ENCODE data around the gene DDB1. TPM values are rescaled to one million over a fixed set of nuclear protein-coding genes. Genes with fewer than 3 reads are reported as not detected.
A peak's percentile ranks its signal among the peaks of the same experiment; 100 is the strongest.

Gene DDB1
- total and polyA plus RNA-seq, 9 of the 15 experiments (the other 6 are each of a cell fraction or from before 2014, with no cell fraction given) = 172 to 361 (median 266) TPM

DNA sequence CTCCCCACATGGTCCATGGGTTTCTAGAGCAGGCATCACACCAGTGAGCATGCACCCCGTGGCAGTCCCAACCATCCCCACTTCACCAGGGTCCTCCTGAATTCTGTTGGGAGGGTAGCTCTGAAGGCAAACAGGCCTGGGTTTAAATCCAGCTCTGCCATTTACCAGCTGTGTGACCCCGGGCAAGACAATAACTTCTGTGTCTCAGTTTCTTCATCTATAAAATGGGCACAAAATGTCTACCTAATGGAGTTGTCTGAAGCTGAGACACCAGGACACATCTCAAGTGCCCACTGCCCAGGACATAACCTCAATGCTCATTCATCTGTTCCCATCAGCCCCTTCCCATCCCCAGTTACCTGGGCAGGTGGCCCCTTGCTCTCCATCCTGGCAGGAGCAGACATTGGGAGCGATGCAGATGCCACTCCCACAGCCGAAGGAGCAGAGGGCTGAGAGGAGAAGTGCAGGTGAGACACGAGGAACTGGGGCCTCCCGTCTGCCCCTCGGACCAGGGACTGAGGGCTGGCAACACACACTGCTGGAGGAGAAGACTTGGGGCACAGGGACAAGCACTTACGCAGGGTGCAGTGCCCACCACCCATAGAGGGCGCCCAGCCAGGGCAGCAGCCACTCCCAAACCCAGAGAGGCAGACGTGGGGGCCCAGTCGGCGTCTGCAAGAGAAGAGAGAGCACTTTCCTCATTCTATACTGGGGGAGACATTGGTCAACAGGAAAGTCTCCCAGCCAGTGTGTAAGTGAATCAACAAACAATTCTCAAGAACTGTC lies 41.8 kb downstream of the DDB1 start:
- no peak overlapping the region for H3K4me2 ChIP-seq (ENCODE audit: insufficient read depth, low read length)
- POLR2A ChIA-PET = no interaction called here
- no peak for ATAC-seq
- TF ChIP-seq, protein P1, sequence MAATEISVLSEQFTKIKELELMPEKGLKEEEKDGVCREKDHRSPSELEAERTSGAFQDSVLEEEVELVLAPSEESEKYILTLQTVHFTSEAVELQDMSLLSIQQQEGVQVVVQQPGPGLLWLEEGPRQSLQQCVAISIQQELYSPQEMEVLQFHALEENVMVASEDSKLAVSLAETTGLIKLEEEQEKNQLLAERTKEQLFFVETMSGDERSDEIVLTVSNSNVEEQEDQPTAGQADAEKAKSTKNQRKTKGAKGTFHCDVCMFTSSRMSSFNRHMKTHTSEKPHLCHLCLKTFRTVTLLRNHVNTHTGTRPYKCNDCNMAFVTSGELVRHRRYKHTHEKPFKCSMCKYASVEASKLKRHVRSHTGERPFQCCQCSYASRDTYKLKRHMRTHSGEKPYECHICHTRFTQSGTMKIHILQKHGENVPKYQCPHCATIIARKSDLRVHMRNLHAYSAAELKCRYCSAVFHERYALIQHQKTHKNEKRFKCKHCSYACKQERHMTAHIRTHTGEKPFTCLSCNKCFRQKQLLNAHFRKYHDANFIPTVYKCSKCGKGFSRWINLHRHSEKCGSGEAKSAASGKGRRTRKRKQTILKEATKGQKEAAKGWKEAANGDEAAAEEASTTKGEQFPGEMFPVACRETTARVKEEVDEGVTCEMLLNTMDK (IDR thresholded peaks at IDR 0.05; ENCODE audit: borderline replicate concordance, insufficient read depth, low read depth, low read length, poor library complexity, severe bottlenecking) = peak; percentile 36
- TF ChIP-seq ZKSCAN3 (CRISPR knock-in tag; IDR thresholded peaks at IDR 0.05) = no peak
- TF ChIP-seq, protein P2, sequence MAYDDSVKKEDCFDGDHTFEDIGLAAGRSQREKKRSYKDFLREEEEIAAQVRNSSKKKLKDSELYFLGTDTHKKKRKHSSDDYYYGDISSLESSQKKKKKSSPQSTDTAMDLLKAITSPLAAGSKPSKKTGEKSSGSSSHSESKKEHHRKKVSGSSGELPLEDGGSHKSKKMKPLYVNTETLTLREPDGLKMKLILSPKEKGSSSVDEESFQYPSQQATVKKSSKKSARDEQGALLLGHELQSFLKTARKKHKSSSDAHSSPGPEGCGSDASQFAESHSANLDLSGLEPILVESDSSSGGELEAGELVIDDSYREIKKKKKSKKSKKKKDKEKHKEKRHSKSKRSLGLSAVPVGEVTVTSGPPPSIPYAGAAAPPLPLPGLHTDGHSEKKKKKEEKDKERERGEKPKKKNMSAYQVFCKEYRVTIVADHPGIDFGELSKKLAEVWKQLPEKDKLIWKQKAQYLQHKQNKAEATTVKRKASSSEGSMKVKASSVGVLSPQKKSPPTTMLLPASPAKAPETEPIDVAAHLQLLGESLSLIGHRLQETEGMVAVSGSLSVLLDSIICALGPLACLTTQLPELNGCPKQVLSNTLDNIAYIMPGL (CRISPR knock-in tag; IDR thresholded peaks at IDR 0.05) = no peak
- TF ChIP-seq, protein P3, sequence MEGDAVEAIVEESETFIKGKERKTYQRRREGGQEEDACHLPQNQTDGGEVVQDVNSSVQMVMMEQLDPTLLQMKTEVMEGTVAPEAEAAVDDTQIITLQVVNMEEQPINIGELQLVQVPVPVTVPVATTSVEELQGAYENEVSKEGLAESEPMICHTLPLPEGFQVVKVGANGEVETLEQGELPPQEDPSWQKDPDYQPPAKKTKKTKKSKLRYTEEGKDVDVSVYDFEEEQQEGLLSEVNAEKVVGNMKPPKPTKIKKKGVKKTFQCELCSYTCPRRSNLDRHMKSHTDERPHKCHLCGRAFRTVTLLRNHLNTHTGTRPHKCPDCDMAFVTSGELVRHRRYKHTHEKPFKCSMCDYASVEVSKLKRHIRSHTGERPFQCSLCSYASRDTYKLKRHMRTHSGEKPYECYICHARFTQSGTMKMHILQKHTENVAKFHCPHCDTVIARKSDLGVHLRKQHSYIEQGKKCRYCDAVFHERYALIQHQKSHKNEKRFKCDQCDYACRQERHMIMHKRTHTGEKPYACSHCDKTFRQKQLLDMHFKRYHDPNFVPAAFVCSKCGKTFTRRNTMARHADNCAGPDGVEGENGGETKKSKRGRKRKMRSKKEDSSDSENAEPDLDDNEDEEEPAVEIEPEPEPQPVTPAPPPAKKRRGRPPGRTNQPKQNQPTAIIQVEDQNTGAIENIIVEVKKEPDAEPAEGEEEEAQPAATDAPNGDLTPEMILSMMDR (IDR thresholded peaks at IDR 0.05 in 2 of 3, conservative IDR thresholded peaks at IDR 0.05 in 1 of 3; ENCODE audit: insufficient read depth in 2 of 3, low read depth in 1 of 3, low read length in 3 of 3) = 0 out of 6 replicates have a peak, but pooled peaks of 2 of the 3 experiments have one; percentile 6 to 33
- 0 out of 4 replicates have a peak, but pooled peaks of 1 of the 2 experiments have one; percentile 10 for TF ChIP-seq HDAC1 (IDR thresholded peaks at IDR 0.05)
- TF ChIP-seq CBX1 (IDR thresholded peaks at IDR 0.05; ENCODE audit: low read depth) = 0 out of 2 replicates have a peak, but pooled peaks have one; percentile 26
- TF ChIP-seq JUNB (CRISPR knock-in tag; conservative IDR thresholded peaks at IDR 0.05) = no peak
- TF ChIP-seq, protein P4, sequence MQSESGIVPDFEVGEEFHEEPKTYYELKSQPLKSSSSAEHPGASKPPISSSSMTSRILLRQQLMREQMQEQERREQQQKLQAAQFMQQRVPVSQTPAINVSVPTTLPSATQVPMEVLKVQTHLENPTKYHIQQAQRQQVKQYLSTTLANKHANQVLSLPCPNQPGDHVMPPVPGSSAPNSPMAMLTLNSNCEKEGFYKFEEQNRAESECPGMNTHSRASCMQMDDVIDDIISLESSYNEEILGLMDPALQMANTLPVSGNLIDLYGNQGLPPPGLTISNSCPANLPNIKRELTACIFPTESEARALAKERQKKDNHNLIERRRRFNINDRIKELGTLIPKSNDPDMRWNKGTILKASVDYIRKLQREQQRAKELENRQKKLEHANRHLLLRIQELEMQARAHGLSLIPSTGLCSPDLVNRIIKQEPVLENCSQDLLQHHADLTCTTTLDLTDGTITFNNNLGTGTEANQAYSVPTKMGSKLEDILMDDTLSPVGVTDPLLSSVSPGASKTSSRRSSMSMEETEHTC (IDR thresholded peaks at IDR 0.05) = no peak
- peak; percentile 69; the same call in 1 of the 2 replicates for TF ChIP-seq HDAC2 (IDR thresholded peaks at IDR 0.05)
- peak; percentile 79 to 85 for TF ChIP-seq KDM1A (IDR thresholded peaks at IDR 0.05)
- no peak for TF ChIP-seq MTA2 (IDR thresholded peaks at IDR 0.05; ENCODE audit: low read depth)
- no peak for TF ChIP-seq MAFF (IDR thresholded peaks at IDR 0.05; ENCODE audit: low read length)
- TF ChIP-seq POLR2A (conservative IDR thresholded peaks at IDR 0.05) = no peak
- TF ChIP-seq BCOR (IDR thresholded peaks at IDR 0.05) = peak; percentile 95
- no peak for TF ChIP-seq ZNF75A (CRISPR knock-in tag; IDR thresholded peaks at IDR 0.05)
- TF ChIP-seq MEIS2 (IDR thresholded peaks at IDR 0.05; ENCODE audit: partially characterized antibody) = no peak

More for the DNA sequence above, 41.8 kb downstream of the DDB1 start:
- H3K4me1 ChIP-seq (replicated peaks in 1 of 2; ENCODE audit: control insufficient read depth in 2 of 2, insufficient read depth in 2 of 2, low read length in 2 of 2) = peaks cover 24 to 61% of the 10 kb centered on the region in 2 experiments
- no peak for DNase-seq (ENCODE audit: extremely low read depth in 1 of 4, low spot score in 3 of 4)
- peak overlapping the region in 1 of 2 experiments; percentile 38; a peak in 2 of 4 replicates for H3K9ac ChIP-seq (ENCODE audit: insufficient read depth in 1 of 2, low read depth in 2 of 2, low read length in 2 of 2)
- no TSS peak for BruUV-seq (replicated peaks)
- H3K79me2 ChIP-seq (ENCODE audit: control insufficient read depth, insufficient read depth, low read length) = no peaks in the 10 kb centered on the region
- peaks cover 2% of the 10 kb centered on the region; the same call in 1 of the 3 replicates for H3K36me3 ChIP-seq (ENCODE audit: control insufficient read depth, insufficient read depth, low read length)
- in situ Hi-C loops (cut with MboI) (no loop called here), intact Hi-C loops (cut with micrococcal nuclease) (no loop called here)
- 71% methylated on average over 12 of the region's 12 CpGs for WGBS (ENCODE audit: insufficient coverage, low coverage, missing lambda C conversion rate)
- H3K9me3 ChIP-seq (replicated peaks; ENCODE audit: control insufficient read depth, insufficient read depth, low read depth, low read length) = 0 out of 2 replicates have a peak, but pooled peaks cover 1% of the 10 kb centered on the region
- CTCF ChIA-PET (ENCODE audit: low intra/inter-chr PET ratio) = no interaction called here
- H3K27ac ChIP-seq (ENCODE audit: extremely low read depth, low read depth, low read length) = peak overlapping the region; percentile 26; the same call in 1 of the 3 replicates
- no peak overlapping the region; the same call in 1 of the 2 replicates for H2AFZ ChIP-seq (ENCODE audit: low read depth, low read length)
- H3K4me3 ChIP-seq = no peak overlapping the region
- FAIRE-seq = no peak
- H3K27me3 ChIP-seq (ENCODE audit: control insufficient read depth in 2 of 2, insufficient read depth in 2 of 2, low read length in 2 of 2) = no peaks in the 10 kb centered on the region
- no peaks in the 10 kb centered on the region for H4K20me1 ChIP-seq (replicated peaks; ENCODE audit: control insufficient read depth, insufficient read depth, low read length)
- H3K9me1 ChIP-seq (ENCODE audit: control insufficient read depth, insufficient read depth, low read length) = no peaks in the 10 kb centered on the region
